Heart left ventricle (tissue), 13 donors: ENCODE measurements around the gene GRIK1.

Experiments used
- POLR2A ChIP-seq, 2 donors: fragments of 450-650 bp; IDR thresholded peaks; one replicate each; pipeline ENCODE4 v1.6.1; 2017; ENCODE audit warnings: antibody characterized with exemption in 2 of 2, mild to moderate bottlenecking in 2 of 2, moderate library complexity in 2 of 2
- TF ChIP-seq, protein P1 (sequence below), 12 donors: fragments of 200-600 bp; sonication (generic) in 4 of 12; IDR thresholded peaks; one replicate each; pipeline versions ENCODE4 v1.5.0 to v1.8.0; 2018 to 2022; ENCODE audit warnings: antibody characterized with exemption in 12 of 12, mild to moderate bottlenecking in 5 of 12
- donor health status: ischemic (EF 13 %, LVEDD 7.1; RV severe dilation, severe dysfunction).
- donor health status: DM: no; HTN: yes; CAD: no.
- donor health status: DM: no; HTN: no; CAD: no.
- donor health status: ischemic (EF 25% LVEDD 6.9; RV normal size, moderate dysfunction).
- donor health status: ischemic (EF 25% LVEDD 5.7; RV mildly dilated, moderate dysfunction).
- donor health status: ischemic (EF 35%, LVEDD 5.7; RV mildly dilated, moderate dysfunction).
- donor health status: nonischemic (EF 11% LVEDD 7.7; RV severe dilation, severe dysfunction).
- donor health status: DM: yes; HTN: yes; CAD: no.
- donor health status: PGD.
- donor health status: ischemic (EF 29% LVEDD 5.4; RV normal size, mild dysfunction).
- donor health status: nonischemic (EF 23%, LVEDD 6.1; RV moderate dilation, normal function).

DNA sequence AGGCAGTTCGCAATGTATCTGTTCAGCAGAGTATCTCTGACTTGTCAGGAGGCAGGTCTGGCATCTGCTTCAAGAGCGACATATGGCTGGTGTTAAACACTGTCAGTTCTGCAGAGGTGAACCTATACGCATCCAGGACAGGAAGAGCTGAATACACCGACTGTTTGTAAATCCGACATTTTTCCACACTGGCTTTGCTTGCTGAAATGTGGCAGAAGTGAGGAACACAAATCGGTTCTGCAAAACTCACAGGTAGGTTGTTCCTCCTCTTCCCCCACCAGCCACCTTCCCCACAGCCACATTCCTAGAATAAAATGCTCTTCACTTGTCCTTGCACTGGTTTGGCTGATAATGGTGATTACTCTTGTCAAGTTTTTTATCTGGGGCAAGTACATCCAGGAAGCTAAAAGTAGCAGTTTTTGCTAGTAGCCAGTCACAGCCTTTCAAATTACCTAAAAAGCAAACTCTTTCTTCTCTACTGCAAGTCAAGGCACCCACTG lies 289.2 kb downstream of the GRIK1 start:
- TF ChIP-seq, protein P1, sequence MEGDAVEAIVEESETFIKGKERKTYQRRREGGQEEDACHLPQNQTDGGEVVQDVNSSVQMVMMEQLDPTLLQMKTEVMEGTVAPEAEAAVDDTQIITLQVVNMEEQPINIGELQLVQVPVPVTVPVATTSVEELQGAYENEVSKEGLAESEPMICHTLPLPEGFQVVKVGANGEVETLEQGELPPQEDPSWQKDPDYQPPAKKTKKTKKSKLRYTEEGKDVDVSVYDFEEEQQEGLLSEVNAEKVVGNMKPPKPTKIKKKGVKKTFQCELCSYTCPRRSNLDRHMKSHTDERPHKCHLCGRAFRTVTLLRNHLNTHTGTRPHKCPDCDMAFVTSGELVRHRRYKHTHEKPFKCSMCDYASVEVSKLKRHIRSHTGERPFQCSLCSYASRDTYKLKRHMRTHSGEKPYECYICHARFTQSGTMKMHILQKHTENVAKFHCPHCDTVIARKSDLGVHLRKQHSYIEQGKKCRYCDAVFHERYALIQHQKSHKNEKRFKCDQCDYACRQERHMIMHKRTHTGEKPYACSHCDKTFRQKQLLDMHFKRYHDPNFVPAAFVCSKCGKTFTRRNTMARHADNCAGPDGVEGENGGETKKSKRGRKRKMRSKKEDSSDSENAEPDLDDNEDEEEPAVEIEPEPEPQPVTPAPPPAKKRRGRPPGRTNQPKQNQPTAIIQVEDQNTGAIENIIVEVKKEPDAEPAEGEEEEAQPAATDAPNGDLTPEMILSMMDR (IDR thresholded peaks at IDR 0.05): no peak
- TF ChIP-seq POLR2A (IDR thresholded peaks at IDR 0.05): no peak
